ENCODE measurements around the gene SNRNP35.
"Not testable (repeated sequence)": the region's sequence is repeated elsewhere in the genome, so short reads cannot be mapped to it uniquely, and the experiment has no call there.

SNRNP35 gene

DNA sequence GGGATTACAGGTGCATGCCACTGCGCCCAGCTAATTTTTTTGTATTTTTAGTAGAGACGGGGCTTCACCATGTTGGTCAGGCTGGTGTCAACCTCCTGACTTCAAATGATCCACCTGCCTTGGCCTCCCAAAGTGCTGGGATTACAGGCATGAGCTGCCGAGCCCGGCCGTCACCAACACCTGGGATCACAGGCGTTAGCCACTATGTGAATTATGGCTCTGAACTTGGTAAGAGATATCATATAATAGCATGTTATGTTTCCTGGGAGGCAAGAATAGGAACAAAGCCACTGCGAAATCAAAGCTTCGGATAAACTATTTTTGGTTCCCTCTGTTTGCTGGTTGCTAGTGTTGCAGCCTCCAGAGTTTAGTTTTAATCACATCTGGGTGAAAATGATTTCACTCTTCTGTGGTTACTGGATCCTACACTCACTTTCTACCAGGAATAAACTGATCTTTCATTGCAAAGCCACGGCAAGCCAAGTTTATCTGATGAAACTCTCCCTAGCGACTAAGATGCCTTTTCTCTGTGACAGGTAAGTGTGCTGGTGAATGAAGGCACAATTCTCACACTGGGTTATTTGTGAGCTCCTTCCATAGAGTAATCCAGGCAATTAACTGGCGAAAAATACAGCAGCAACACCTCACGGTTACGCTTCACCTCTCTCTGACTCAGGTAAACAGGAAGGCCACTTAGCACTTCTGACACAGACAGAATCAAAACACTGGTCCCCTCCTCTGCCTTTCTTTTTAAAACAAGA lies 16.7 kb downstream of the SNRNP35 start:
- H3K36me3 ChIP-seq (ENCODE audit: control insufficient read depth, insufficient read depth, low read length) = peaks cover 10% of the 10 kb centered on the region
- no peaks in the 10 kb centered on the region for H3K27me3 ChIP-seq (replicated peaks; ENCODE audit: control insufficient read depth, insufficient read depth, low read length, poor library complexity, severe bottlenecking)
- H3K4me3 ChIP-seq (ENCODE audit: insufficient read depth, low read depth, low read length, poor library complexity, severe bottlenecking) = no peak overlapping the region
- DNase-seq = no peak
- no peaks in the 10 kb centered on the region for H3K9me3 ChIP-seq (ENCODE audit: control insufficient read depth, low read length)
- H3K27ac ChIP-seq (ENCODE audit: insufficient read depth, low read length, poor library complexity, severe bottlenecking) = peak overlapping the region; percentile 43
- H3K4me1 ChIP-seq (ENCODE audit: control insufficient read depth, insufficient read depth, low read length, poor library complexity, severe bottlenecking) = peaks cover 7% of the 10 kb centered on the region

DNA sequence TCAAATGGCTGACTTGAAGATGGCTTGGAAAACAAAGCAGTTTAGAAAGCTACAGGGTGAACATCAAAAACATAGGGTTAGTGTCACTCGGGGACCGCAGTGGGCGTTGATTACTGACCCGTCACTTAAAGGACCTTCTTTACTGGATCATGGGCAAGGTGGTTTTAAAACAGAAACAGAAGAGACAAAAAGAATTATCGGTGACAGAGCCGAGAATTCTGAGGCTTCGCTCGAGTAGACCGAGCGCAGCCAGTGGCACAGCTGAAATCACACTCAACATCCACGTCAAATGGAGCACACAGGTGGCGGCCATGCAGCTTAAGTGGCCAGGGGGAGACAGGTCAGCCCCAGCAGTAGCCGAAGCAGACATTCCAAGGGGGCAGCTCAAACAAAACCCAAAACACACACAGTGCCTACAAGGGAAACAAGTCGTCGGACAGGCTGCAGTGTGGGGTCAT lies 17.3 kb downstream of the SNRNP35 start:
- Histone ChIP-seq H3K36me3 (ENCODE audit: control insufficient read depth, insufficient read depth, low read length) (peaks cover 10% of the 10 kb centered on the region), H3K9me3 (ENCODE audit: control insufficient read depth, low read length) (no peaks in the 10 kb centered on the region), H3K4me1 (ENCODE audit: control insufficient read depth, insufficient read depth, low read length, poor library complexity, severe bottlenecking) (peaks cover 7% of the 10 kb centered on the region), H3K27ac (ENCODE audit: insufficient read depth, low read length, poor library complexity, severe bottlenecking) (peak overlapping the region; percentile 33), H3K4me3 (ENCODE audit: insufficient read depth, low read depth, low read length, poor library complexity, severe bottlenecking) (no peak overlapping the region), H3K27me3 (replicated peaks; ENCODE audit: control insufficient read depth, insufficient read depth, low read length, poor library complexity, severe bottlenecking) (no peaks in the 10 kb centered on the region)
- no peak for DNase-seq

DNA sequence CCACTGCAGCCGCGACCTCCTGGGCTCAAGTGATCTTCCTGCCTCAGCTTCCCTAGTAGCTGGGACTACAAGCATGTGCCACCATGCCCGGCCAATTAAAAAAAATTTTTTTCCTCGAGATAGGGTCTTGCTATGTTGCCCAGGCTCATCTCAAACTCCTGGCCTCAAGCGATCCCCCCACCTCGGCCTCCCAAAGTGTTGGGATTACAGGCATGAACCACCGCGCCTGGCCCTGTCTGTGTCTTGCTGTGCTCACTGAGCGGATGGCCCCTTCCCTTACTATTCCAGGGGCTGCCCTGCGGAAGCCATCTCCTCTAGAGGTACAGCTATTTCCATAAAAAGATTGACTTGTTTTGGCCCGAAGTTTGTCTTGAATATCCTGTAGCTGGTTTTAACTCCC lies 20.1 kb downstream of the SNRNP35 start:
- DNase-seq = no peak
- Histone ChIP-seq H3K4me3 (ENCODE audit: insufficient read depth, low read depth, low read length, poor library complexity, severe bottlenecking) (no peak overlapping the region), H3K27ac (ENCODE audit: insufficient read depth, low read length, poor library complexity, severe bottlenecking) (no peak overlapping the region), H3K27me3 (replicated peaks; ENCODE audit: control insufficient read depth, insufficient read depth, low read length, poor library complexity, severe bottlenecking) (no peaks in the 10 kb centered on the region), H3K9me3 (ENCODE audit: control insufficient read depth, low read length) (no peaks in the 10 kb centered on the region), H3K36me3 (ENCODE audit: control insufficient read depth, insufficient read depth, low read length) (no peaks in the 10 kb centered on the region), H3K4me1 (ENCODE audit: control insufficient read depth, insufficient read depth, low read length, poor library complexity, severe bottlenecking) (peaks cover 7% of the 10 kb centered on the region)

DNA sequence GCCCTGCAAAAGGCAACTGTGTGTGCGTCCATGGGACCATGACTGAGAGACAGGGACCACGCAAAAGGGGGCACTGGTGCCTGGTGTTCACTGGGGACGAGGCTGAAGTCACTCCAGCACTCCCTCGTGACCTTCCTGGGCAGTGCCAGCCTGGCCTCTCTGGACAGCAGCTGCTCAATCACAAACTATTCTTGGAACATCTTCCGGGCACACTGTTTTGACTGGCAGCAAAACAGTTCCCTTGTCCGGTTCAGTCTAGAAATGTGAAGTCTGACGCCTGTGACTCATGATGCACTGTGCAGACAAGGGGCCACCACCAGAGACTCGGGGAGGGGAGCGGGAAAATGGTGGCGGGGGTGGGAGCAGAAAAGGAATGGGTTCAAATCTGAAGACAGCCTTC lies 20.8 kb downstream of the SNRNP35 start:
- Histone ChIP-seq H3K4me1 (ENCODE audit: control insufficient read depth, insufficient read depth, low read length, poor library complexity, severe bottlenecking) (peaks cover 8% of the 10 kb centered on the region), H3K27ac (ENCODE audit: insufficient read depth, low read length, poor library complexity, severe bottlenecking) (no peak overlapping the region), H3K27me3 (replicated peaks; ENCODE audit: control insufficient read depth, insufficient read depth, low read length, poor library complexity, severe bottlenecking) (no peaks in the 10 kb centered on the region), H3K4me3 (ENCODE audit: insufficient read depth, low read depth, low read length, poor library complexity, severe bottlenecking) (no peak overlapping the region), H3K9me3 (ENCODE audit: control insufficient read depth, low read length) (no peaks in the 10 kb centered on the region), H3K36me3 (ENCODE audit: control insufficient read depth, insufficient read depth, low read length) (no peaks in the 10 kb centered on the region)
- no peak for DNase-seq

DNA sequence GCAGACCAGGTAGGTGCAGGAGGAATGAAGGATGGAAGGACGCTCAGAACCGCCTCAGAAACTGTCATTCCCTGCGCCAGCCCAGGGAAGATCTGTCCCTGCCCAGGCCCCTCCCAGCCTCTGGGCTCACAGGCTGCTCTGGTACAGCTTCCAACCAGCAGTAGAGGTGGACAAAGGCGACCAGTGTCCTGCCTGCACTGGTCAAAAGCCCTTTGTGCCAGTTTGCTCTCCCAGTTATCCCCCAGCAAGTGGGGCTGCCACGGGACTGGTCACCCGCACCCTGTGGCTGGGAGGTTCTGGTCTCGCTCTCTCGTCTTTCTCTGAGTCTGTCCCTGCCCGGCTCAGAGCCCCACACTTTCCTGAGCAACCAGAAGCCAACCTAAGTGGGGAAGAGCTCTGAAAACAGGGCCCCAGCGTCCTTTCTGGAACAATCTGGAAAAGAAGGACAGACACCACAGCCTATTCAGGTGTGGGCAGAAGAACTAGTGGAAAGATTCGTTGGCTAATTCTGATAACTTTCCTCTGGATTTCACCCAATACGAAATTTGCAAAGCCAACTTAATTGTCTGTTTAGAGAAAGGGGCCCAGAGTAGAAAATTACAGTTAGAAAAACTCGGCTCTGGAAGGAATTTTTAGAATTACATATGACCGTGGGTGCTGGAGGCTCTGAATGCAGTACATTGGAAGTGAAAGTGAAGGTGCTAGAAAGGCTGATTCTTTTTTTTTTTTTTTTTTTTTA lies 21.7 kb downstream of the SNRNP35 start:
- no peaks in the 10 kb centered on the region for H3K36me3 ChIP-seq (ENCODE audit: control insufficient read depth, insufficient read depth, low read length)
- no peak overlapping the region for H3K4me3 ChIP-seq (ENCODE audit: insufficient read depth, low read depth, low read length, poor library complexity, severe bottlenecking)
- no peaks in the 10 kb centered on the region for H3K9me3 ChIP-seq (ENCODE audit: control insufficient read depth, low read length)
- no peaks in the 10 kb centered on the region for H3K27me3 ChIP-seq (replicated peaks; ENCODE audit: control insufficient read depth, insufficient read depth, low read length, poor library complexity, severe bottlenecking)
- peaks cover 13% of the 10 kb centered on the region for H3K4me1 ChIP-seq (ENCODE audit: control insufficient read depth, insufficient read depth, low read length, poor library complexity, severe bottlenecking)
- no peak for DNase-seq
- no peak overlapping the region for H3K27ac ChIP-seq (ENCODE audit: insufficient read depth, low read length, poor library complexity, severe bottlenecking)

DNA sequence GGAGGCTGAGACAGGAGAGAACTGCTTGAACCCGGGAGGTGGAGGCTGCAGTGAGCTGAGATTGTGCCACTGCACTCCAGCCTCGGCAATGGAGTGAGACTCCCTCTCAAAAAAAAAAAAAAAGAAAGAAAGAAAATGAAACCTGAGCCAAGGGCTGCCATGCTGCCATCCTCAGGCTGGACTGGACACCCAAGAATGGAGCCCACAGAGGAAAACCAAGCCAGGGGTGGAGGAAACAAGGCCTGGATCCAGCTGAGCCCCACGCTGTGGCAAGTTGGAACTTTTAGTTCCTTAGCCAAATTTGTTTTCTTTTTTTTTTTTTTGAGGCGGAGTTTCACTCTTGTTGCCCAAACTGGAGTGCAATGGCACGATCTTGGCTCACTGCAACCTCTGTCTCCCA lies 23.3 kb downstream of the SNRNP35 start:
- H3K27ac ChIP-seq (ENCODE audit: insufficient read depth, low read length, poor library complexity, severe bottlenecking); H3K36me3 ChIP-seq (ENCODE audit: control insufficient read depth, insufficient read depth, low read length); H3K4me1 ChIP-seq (ENCODE audit: control insufficient read depth, insufficient read depth, low read length, poor library complexity, severe bottlenecking); H3K27me3 ChIP-seq (replicated peaks; ENCODE audit: control insufficient read depth, insufficient read depth, low read length, poor library complexity, severe bottlenecking); DNase-seq; H3K9me3 ChIP-seq (ENCODE audit: control insufficient read depth, low read length); H3K4me3 ChIP-seq (ENCODE audit: insufficient read depth, low read depth, low read length, poor library complexity, severe bottlenecking): not testable (repeated sequence)

DNA sequence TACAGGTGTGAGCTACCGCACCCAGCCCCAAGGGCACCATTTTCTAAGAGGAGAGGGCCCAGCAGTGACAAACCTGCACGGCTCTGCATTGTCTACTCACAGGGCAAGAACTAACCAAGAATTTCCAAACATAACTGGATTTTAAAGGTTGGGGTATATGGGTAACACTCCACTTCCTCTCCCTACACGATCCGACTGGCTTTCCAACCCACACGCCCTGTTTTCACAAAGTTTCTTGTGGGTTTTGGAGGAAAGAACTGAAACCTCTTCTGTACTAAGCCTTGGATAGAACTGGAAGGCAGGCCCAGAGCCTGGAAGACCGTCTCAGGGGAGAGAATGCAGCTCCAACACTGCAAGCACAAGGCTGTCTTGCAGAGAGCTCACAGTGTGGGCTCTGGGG lies 24.9 kb downstream of the SNRNP35 start:
- H3K27ac ChIP-seq (ENCODE audit: insufficient read depth, low read length, poor library complexity, severe bottlenecking) = no peak overlapping the region
- no peaks in the 10 kb centered on the region for H3K27me3 ChIP-seq (replicated peaks; ENCODE audit: control insufficient read depth, insufficient read depth, low read length, poor library complexity, severe bottlenecking)
- H3K4me1 ChIP-seq (ENCODE audit: control insufficient read depth, insufficient read depth, low read length, poor library complexity, severe bottlenecking) = peaks cover 6% of the 10 kb centered on the region
- no peak overlapping the region for H3K4me3 ChIP-seq (ENCODE audit: insufficient read depth, low read depth, low read length, poor library complexity, severe bottlenecking)
- no peaks in the 10 kb centered on the region for H3K36me3 ChIP-seq (ENCODE audit: control insufficient read depth, insufficient read depth, low read length)
- no peaks in the 10 kb centered on the region for H3K9me3 ChIP-seq (ENCODE audit: control insufficient read depth, low read length)
- DNase-seq = no peak

DNA sequence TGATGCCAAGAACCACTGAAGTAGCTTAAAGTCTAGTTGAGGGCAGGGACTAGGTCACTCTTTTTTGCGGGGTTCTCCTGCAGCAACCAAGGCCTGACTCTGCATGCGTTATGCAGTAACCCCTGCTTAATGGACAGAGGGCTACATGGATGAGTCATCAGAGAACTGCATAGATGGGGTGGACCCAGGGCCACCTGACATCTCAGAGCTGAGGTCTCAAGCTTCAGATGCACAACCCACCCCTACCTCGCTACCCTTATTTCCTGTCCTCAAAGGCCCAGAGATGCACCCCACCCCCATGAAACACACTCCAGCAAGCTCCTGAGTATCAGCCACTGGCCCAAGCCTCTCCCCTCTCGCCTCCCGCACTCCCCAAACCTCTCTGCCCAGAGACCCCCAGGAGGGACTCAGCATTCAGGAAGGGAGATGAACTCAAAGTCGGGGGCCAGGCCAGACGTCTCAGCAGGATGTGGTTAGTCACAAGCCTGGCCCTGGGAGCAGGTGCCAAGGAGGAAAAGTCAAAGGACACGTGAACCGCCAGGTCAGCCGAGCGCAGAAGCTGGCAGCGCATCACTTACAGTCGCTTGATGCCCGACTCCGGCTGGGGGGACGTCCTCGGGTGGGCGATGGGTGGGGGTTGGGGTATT lies 25.8 kb downstream of the SNRNP35 start:
- peaks cover 6% of the 10 kb centered on the region for H3K4me1 ChIP-seq (ENCODE audit: control insufficient read depth, insufficient read depth, low read length, poor library complexity, severe bottlenecking)
- H3K27me3 ChIP-seq (replicated peaks; ENCODE audit: control insufficient read depth, insufficient read depth, low read length, poor library complexity, severe bottlenecking) = no peaks in the 10 kb centered on the region
- no peaks in the 10 kb centered on the region for H3K9me3 ChIP-seq (ENCODE audit: control insufficient read depth, low read length)
- no peaks in the 10 kb centered on the region for H3K36me3 ChIP-seq (ENCODE audit: control insufficient read depth, insufficient read depth, low read length)
- no peak for DNase-seq
- no peak overlapping the region for H3K4me3 ChIP-seq (ENCODE audit: insufficient read depth, low read depth, low read length, poor library complexity, severe bottlenecking)
- no peak overlapping the region for H3K27ac ChIP-seq (ENCODE audit: insufficient read depth, low read length, poor library complexity, severe bottlenecking)

DNA sequence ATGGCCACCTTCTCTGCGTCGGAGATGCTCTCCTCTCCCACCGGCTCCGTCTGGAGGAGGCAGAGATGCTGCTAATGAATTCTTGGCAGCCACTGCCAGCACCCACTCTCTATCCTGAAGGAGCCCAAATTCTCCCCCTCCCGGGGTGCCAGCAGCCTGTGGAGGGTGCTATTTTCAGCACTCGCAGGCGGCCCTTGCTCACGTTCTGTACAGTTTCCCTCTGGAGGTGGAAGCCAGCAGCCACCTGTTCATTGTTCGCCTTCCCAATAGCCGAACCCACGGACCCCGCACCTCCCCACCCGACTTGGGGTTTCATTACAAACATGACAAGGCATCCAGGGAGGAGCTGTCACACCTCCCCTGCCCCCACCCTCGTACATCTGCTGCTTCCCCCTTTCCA lies 27.8 kb downstream of the SNRNP35 start:
- no peaks in the 10 kb centered on the region for H3K36me3 ChIP-seq (ENCODE audit: control insufficient read depth, insufficient read depth, low read length)
- DNase-seq = no peak
- H3K4me3 ChIP-seq (ENCODE audit: insufficient read depth, low read depth, low read length, poor library complexity, severe bottlenecking) = no peak overlapping the region
- H3K4me1 ChIP-seq (ENCODE audit: control insufficient read depth, insufficient read depth, low read length, poor library complexity, severe bottlenecking) = peaks cover 6% of the 10 kb centered on the region
- no peaks in the 10 kb centered on the region for H3K27me3 ChIP-seq (replicated peaks; ENCODE audit: control insufficient read depth, insufficient read depth, low read length, poor library complexity, severe bottlenecking)
- H3K27ac ChIP-seq (ENCODE audit: insufficient read depth, low read length, poor library complexity, severe bottlenecking) = no peak overlapping the region
- no peaks in the 10 kb centered on the region for H3K9me3 ChIP-seq (ENCODE audit: control insufficient read depth, low read length)

DNA sequence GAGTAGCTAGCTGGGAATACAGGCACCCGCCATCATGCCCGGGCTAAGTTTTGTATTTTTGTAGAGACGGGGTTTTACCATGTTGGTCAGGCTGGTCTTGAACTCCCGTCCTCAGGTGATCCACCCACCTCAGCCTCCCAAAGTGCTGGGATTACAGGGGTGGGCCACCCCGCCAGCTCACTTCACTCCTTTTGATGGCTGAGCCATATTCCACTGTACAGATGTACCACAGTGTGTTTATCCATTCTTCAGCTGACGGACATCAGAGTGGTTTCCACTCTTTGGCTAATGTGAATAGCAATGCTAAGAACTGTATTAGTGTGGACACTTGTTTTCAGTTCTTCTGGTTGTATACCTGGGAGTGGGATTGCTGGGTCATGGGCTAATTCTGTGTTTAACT lies 29.5 kb downstream of the SNRNP35 start:
- Histone ChIP-seq H3K27ac (ENCODE audit: insufficient read depth, low read length, poor library complexity, severe bottlenecking) (no peak overlapping the region), H3K4me3 (ENCODE audit: insufficient read depth, low read depth, low read length, poor library complexity, severe bottlenecking) (no peak overlapping the region), H3K27me3 (replicated peaks; ENCODE audit: control insufficient read depth, insufficient read depth, low read length, poor library complexity, severe bottlenecking) (no peaks in the 10 kb centered on the region), H3K9me3 (ENCODE audit: control insufficient read depth, low read length) (no peaks in the 10 kb centered on the region), H3K4me1 (ENCODE audit: control insufficient read depth, insufficient read depth, low read length, poor library complexity, severe bottlenecking) (peaks cover 6% of the 10 kb centered on the region), H3K36me3 (ENCODE audit: control insufficient read depth, insufficient read depth, low read length) (no peaks in the 10 kb centered on the region)
- no peak for DNase-seq

All from effector memory CD4-positive, alpha-beta T cell (primary cell).